ENCODE results near the gene PAN2.

Gene PAN2

DNA sequence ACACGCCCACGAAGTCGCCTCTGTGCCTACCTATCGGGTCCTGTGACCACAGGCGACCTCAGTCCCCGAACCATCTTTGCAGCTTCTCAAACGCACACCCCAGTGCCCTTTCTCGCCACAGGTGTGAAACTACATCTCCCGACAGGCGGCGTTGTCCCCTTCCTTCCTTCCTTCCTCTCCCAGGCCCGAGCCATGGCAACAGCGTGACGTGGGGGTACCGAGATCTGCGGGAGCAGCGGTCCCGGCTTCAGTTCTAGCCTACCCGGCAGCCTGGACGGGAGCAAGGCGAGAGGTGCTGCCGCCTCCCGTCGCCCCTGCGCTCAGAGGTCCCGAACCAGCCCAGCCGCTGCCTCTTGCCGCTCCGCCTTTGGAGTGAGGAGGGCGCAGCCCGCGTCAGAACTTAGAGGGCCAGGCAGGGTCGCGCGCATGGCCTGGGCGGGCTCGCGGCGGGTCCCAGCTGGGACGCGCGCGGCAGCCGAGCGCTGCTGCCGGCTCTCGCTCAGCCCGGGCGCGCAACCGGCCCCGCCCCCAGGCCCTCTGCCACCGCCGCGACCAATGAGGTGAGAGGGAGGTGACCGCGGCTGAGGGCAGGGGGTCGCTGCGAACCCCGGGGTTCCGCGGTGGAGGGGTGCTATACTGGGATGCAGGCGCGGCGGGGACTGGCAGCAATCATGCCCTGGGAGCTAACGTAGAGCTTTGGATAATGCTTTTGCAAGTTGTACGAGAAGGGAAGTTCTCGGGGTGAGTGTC lies 66.9 kb downstream of the PAN2 start, which contains the start of gene COQ10A:
Gene COQ10A (plus strand): TSS at position 250 of the 750 bp plus-strand sequence. CDS start 177 bp downstream, at position 427.
- peak; percentile 89 for DNase-seq

Data from CD4-positive, alpha-beta T cell treated with Interleukin-15 for 1 hour (primary cell).